K562 (cell line): ENCODE data around the gene NAA80.

Experiments
- CCNT2 ChIP-seq: IDR thresholded peaks from 2 replicates; pipeline ENCODE4 v1.6.1; 2011; ENCODE audit warnings: borderline replicate concordance, low read depth, mild to moderate bottlenecking, moderate library complexity, mixed read lengths, low read length; ENCODE audit not compliant: insufficient read length; ENCODE audit errors: extremely low read depth
- CEBPB ChIP-seq: fragments of 450-650 bp; IDR thresholded peaks from 2 replicates; pipeline ENCODE4 v1.6.1; 2016; ENCODE audit warnings: missing genetic modification characterization, missing compliant biosample characterization
- ETV5 ChIP-seq: sonication (generic); formaldehyde crosslinking; IDR thresholded peaks from 2 replicates; pipeline ENCODE4 v1.4.0; 2020; ENCODE audit warnings: low read depth, mild to moderate bottlenecking, missing genetic modification reagents
- MYC ChIP-seq, 2 experiments: fragments of 250-450 bp in 1 of 2; sonication (Bioruptor Pico) in 1 of 2; IDR thresholded peaks; 2 replicates each; pipeline versions ENCODE4 v1.5.1 to v1.6.1; 2012 to 2021; ENCODE audit warnings: low read depth in 2 of 2, borderline replicate concordance in 1 of 2, improper control_type of control experiment in 1 of 2, low read length in 1 of 2, mild to moderate bottlenecking in 1 of 2, moderate library complexity in 1 of 2
- NCOA2 ChIP-seq, 2 experiments: fragments of 450-650 bp; IDR thresholded peaks; 2 replicates each; pipeline ENCODE4 v1.6.1; 2018; ENCODE audit warnings: mild to moderate bottlenecking in 2 of 2, moderate library complexity in 1 of 2; ENCODE audit not compliant: partially characterized antibody in 2 of 2
- NR3C1 ChIP-seq: sonication (generic); formaldehyde crosslinking; IDR thresholded peaks from 2 replicates; pipeline ENCODE4 v1.8.1; 2022; ENCODE audit warnings: missing genetic modification reagents
- POLR2AphosphoS5 ChIP-seq: IDR thresholded peaks from 2 replicates; pipeline ENCODE4 v1.6.1; 2011; ENCODE audit warnings: mild to moderate bottlenecking, low read depth, low read length, moderate library complexity; ENCODE audit not compliant: control insufficient read depth, insufficient read depth
- PTBP1 ChIP-seq: fragments of 200-400 bp; formaldehyde crosslinking; IDR thresholded peaks from 2 replicates; pipeline ENCODE4 v1.6.1; 2017; ENCODE audit warnings: low read depth, low read length
- TAL1 ChIP-seq: fragments of 450-650 bp; IDR thresholded peaks from 2 replicates; pipeline ENCODE4 v1.6.1; 2016; ENCODE audit warnings: mild to moderate bottlenecking
- YBX1 ChIP-seq: fragments of 450-650 bp; IDR thresholded peaks from 2 replicates; pipeline ENCODE4 v1.7.1; 2016; ENCODE audit warnings: mild to moderate bottlenecking
- ZNF347 ChIP-seq: fragments of 450-650 bp; formaldehyde crosslinking; IDR thresholded peaks from 2 replicates; pipeline ENCODE4 v1.4.0; 2020; ENCODE audit warnings: low read depth, mild to moderate bottlenecking, moderate library complexity
- ZNF707 ChIP-seq: fragments of 250-450 bp; sonication (Bioruptor Pico); conservative IDR thresholded peaks from 2 replicates; pipeline ENCODE4 v1.8.0; 2022; ENCODE audit warnings: inconsistent platforms, mild to moderate bottlenecking, moderate library complexity
- ZZZ3 ChIP-seq: fragments of 450-650 bp; IDR thresholded peaks from 2 replicates; pipeline ENCODE4 v1.6.1; 2016; ENCODE audit warnings: antibody characterized with exemption, mild to moderate bottlenecking, moderate library complexity
- TF ChIP-seq, protein P1 (sequence below), 3 experiments: IDR thresholded peaks in 2 of 3; conservative IDR thresholded peaks in 1 of 3; 2 replicates each; pipeline ENCODE4 v1.5.1; 2011 to 2012; ENCODE audit warnings: low read length in 3 of 3, mild to moderate bottlenecking in 3 of 3, control low read depth in 2 of 3, improper control_type of control experiment in 1 of 3, inconsistent platforms in 1 of 3, low read depth in 1 of 3, mixed read lengths in 1 of 3, moderate library complexity in 1 of 3; ENCODE audit not compliant: insufficient read depth in 2 of 3

DNA sequence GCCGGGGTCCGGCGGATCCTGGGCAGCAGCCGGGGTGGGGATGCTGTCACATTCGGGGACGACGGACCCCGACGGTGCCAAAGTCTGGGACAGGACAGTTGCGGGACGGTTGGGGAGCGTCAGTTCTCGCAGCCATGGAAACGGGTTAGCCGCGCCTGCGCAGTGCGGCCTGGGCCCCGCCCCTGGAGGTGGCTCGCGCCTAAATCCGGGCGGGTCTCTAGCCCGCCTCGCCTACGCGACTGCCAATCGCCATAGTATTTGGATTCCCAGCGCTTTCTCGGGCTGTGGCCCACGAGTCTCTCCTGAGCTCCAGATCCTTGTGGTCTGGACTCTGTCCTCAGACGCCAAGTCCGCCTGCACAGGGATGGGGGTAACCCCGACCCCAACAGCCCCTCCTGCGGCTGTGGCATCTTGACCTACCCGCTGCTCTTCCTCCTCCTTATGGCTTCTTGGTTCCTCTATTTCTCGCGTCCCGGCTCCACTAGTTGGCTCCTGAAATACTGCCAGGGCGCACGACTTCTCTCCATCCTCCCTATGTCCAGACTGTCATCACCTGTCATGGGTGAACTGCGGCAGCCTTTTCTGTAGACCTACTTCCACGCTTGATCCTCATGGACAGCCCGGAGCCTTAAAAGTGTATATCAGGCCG lies 46.5 kb upstream of the NAA80 start, which contains the start of gene ZMYND10:
- TF ChIP-seq ZNF347 (CRISPR knock-in tag) = no peak
- TF ChIP-seq YBX1 = no peak
- no peak for TF ChIP-seq POLR2AphosphoS5
- TF ChIP-seq ETV5 (CRISPR knock-in tag) = no peak
- TF ChIP-seq, protein P1, sequence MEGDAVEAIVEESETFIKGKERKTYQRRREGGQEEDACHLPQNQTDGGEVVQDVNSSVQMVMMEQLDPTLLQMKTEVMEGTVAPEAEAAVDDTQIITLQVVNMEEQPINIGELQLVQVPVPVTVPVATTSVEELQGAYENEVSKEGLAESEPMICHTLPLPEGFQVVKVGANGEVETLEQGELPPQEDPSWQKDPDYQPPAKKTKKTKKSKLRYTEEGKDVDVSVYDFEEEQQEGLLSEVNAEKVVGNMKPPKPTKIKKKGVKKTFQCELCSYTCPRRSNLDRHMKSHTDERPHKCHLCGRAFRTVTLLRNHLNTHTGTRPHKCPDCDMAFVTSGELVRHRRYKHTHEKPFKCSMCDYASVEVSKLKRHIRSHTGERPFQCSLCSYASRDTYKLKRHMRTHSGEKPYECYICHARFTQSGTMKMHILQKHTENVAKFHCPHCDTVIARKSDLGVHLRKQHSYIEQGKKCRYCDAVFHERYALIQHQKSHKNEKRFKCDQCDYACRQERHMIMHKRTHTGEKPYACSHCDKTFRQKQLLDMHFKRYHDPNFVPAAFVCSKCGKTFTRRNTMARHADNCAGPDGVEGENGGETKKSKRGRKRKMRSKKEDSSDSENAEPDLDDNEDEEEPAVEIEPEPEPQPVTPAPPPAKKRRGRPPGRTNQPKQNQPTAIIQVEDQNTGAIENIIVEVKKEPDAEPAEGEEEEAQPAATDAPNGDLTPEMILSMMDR (IDR thresholded peaks at IDR 0.05 in 2 of 3, conservative IDR thresholded peaks at IDR 0.05 in 1 of 3; ENCODE audit: insufficient read depth in 2 of 3, low read depth in 1 of 3, low read length in 3 of 3) = no peak
- TF ChIP-seq NCOA2 (IDR thresholded peaks at IDR 0.05; ENCODE audit: partially characterized antibody in 2 of 2) = no peak
- no peak for TF ChIP-seq TAL1
- TF ChIP-seq ZNF707 (CRISPR knock-in tag) = no peak
- TF ChIP-seq MYC (IDR thresholded peaks at IDR 0.05; ENCODE audit: low read depth, low read length) = no peak
- no peak for TF ChIP-seq MYC (CRISPR knock-in tag; IDR thresholded peaks at IDR 0.05; ENCODE audit: borderline replicate concordance, low read depth)
- no peak for TF ChIP-seq CEBPB (tag)
- no peak for TF ChIP-seq PTBP1
- TF ChIP-seq NR3C1 (CRISPR knock-in tag) = no peak
- TF ChIP-seq ZZZ3 = no peak
- no peak for TF ChIP-seq CCNT2
